IPS-18c (cell line): ENCODE data around the gene OR51V1.
"Not testable (repeated sequence)": the region's sequence is repeated elsewhere in the genome, so short reads cannot be mapped to it uniquely, and the experiment has no call there.

Experiments used
- H3K4me3 ChIP-seq: 2 replicates; pipeline ENCODE4 v1.7.0; 2013; ENCODE audit warnings: low read depth, mild to moderate bottlenecking, low read length, moderate library complexity; ENCODE audit not compliant: insufficient read depth
- H3K9me3 ChIP-seq: one replicate; pipeline ENCODE4 v1.6.1; 2013; ENCODE audit warnings: mild to moderate bottlenecking, low read length, moderate library complexity; ENCODE audit not compliant: control insufficient read depth, insufficient read depth

OR51V1 gene, protein sequence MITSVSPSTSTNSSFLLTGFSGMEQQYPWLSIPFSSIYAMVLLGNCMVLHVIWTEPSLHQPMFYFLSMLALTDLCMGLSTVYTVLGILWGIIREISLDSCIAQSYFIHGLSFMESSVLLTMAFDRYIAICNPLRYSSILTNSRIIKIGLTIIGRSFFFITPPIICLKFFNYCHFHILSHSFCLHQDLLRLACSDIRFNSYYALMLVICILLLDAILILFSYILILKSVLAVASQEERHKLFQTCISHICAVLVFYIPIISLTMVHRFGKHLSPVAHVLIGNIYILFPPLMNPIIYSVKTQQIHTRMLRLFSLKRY

DNA sequence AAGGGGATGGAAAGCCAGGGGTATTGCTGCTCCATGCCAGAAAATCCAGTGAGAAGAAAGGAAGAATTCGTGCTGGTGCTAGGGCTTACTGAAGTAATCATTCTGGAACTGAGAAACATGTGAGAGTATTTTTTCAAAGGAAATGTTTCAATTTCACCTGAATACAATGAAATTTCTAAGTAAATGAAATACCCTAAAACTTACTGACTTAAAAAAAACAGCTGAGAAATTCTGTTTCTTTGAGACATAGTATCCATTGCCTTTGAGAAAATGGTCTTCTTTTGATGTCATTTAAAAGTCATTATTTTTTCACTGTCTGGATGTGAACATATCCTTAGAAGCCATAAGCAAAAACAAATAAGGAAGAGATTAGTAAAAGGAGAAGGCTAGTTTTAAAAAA lies at the start of gene OR51V1:
OR51V1 (minus strand) TSS at position 101 of the 400 bp plus-strand sequence; CDS start at position 101, 0 bp downstream.
- H3K9me3 ChIP-seq = no peaks in the 10 kb centered on the region
- no peak within 1 kb of the TSS for H3K4me3 ChIP-seq

DNA sequence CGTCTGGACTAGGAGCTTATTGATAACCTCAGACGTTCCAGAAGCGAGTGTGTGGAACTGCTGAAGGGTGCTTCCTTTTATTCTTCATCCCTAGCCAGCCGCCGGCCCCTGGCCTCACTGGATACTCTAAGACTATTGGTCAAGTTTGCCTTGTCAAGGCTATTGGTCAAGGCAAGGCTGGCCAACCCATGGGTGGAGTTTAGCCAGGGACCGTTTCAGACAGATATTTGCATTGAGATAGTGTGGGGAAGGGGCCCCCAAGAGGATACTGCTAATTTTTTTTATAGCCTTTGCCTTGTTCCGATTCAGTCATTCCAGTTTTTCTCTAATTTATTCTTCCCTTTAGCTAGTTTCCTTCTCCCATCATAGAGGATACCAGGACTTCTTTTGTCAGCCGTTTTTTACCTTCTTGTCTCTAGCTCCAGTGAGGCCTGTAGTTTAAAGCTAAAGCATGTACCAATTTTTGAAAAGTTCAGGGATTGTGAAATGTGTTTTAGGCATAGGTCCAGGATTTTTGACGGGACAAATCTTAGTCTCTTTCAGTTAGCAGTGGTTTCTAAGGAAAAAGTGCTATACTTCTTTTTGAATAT lies 49.4 kb upstream of the OR51V1 start, which contains the start of gene HBG1:
HBG1 (minus strand) TSS at position 51 of the 590 bp plus-strand sequence. CDS start 53 bp downstream, outside the sequence.
- not testable (repeated sequence) for H3K4me3 ChIP-seq

DNA sequence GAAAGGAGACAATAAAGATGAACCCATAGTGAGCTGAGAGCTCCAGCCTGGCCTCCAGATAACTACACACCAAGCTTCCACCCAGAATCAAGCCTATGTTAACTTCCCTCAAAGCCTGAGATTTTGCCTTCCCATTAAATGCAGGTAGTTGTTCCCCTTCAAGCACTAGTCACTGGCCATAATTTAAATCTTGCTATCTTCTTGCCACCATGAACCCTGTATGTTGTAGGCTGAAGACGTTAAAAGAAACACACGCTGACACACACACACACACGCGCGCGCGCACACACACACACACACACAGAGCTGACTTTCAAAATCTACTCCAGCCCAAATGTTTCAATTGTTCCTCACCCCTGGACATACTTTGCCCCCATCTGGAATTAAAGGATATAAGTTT lies 48.0 kb upstream of the OR51V1 start:
- H3K9me3 ChIP-seq, H3K4me3 ChIP-seq: not testable (repeated sequence)

More for the DNA sequence above, 49.4 kb upstream of the OR51V1 start, which contains the start of gene HBG1:
- not testable (repeated sequence) for H3K9me3 ChIP-seq

DNA sequence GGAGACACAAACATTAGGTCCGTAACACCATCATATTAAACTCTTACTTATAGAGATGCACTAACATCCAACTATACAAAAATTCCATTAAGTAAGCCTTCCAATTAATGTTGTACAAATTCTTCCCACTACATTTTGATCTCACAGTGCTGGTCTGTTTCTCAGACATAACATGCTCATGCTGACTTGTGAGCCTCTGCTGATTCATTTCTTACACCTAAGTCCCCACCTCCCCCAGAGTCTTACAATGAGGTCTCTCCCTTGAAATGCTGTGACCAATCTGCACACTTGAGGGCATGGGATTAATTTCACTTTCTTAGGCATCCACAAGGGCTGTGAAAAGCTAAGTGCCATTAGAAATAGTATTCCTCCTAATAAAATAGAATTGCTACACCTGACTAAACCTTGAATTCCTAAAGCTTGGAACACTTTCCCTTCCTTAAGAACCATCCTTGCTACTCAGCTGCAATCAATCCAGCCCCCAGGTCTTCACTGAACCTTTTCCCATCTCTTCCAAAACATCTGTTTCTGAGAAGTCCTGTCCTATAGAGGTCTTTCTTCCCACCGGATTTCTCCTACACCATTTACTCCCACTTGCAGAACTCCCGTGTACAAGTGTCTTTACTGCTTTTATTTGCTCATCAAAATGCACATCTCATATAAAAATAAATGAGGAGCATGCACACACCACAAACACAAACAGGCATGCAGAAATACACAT lies 47.1 kb upstream of the OR51V1 start:
- no peaks in the 10 kb centered on the region for H3K9me3 ChIP-seq
- no peak overlapping the region for H3K4me3 ChIP-seq

DNA sequence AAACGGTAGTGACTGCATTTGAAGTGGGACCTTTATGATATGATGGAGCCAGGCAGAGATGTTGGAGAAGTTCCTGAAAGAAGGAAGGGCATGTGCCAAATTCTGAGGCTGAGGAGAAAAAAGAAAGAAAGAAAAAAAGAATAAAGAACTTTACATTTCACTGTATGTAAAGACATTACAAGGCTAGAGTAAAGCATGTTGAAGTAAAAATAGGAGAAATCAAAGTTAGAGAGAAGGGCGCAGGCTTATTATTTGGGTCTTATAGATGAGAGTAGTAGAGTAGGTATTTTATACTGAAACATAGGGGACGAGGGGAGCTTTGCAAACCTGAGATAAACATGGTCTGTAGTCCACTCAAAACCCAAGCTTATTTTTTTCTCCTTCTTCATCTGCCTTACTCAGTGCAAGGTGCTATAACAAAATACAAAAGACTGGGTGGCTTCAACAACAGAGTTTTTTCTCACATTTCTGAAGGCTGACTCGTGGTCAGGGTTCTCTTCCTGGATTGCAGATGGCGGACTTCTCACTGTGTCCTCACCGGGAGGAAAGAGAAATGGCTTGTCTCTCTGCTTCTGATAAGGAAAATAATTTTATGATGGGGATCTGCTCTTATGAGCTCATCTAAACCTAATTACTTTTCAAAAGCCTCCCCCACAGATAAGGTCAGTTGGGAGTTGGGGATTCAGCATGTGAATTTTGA lies 46.4 kb upstream of the OR51V1 start:
- H3K9me3 ChIP-seq = no peaks in the 10 kb centered on the region

DNA sequence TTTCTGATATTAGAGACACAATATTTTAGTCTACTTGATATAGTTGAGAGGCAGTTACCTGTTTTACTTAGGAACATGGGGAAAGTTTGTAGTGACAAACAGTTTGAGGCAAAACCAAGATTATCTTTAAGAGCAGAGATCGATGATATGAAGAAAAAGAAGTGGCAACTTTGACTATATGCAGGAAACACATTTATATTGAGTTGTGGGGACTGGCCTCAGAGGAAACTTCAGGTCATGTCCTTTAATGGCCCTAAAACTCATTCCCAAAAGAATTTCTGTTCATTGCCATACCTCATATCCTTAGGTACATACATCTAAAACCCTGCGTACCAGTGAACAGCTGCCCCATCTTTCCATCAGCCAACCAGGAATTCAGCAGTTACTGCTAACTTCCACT lies 44.7 kb upstream of the OR51V1 start:
- H3K4me3 ChIP-seq = no peak overlapping the region
- H3K9me3 ChIP-seq = no peaks in the 10 kb centered on the region

More for the DNA sequence above, 46.4 kb upstream of the OR51V1 start:
- no peak overlapping the region for H3K4me3 ChIP-seq

DNA sequence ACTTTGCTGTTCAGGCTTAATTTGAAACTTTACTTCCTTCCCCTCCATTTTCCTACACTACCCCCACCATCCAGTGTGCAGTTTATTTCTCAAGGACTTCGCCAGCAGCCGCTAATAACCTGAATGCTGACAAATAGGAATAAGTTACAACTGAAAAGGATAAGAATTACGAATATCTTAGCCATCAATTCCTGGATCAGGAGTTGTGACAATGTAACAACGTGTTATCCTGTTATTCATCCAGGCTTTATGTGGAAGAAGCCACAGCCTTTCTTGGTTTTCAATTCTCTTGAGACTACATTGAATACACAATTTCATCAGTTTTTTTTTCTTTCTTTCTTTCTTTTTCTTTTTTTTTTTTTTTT lies 43.3 kb upstream of the OR51V1 start:
- H3K4me3 ChIP-seq = no peak overlapping the region
- no peaks in the 10 kb centered on the region for H3K9me3 ChIP-seq

DNA sequence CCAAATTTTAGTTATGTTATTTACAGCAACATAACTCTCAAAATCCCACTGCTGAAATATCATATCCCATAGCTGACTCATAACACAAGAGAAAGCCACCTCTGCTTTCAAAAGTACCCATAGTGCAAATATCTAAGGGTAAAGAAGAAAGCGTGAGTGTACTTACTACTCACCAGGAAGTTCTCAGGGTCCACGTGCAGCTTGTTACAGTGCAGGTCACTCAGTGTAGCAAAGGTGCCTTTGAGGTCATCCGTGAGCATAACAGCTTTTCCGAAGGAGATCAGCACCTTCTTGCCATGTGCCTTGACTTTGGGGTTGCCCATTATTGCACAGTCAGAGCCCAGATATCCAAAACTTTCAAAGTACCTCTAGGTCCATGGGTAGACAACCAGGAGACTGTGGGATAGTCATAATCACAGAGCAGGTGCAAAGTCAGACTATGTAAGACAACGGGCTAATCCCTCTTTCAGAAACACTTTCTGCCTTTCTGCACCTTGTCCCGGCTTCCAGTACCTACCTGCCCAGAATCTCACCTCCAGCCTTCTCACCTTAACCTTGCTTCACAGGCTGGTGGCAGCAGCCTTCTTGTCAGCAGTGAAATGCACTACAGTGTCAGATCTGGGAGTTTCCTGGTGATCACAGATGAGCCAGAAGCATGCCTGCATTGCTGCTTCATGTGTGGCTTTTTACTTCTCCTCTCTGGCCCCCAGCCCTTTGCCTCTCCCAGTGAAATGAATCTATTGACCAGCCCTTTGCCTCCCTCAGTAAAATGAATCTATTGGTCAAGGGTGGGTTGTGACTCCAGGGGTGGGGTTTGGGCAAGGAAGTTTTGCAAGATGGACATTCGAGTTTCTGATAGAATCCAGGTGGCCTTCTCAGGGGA lies 42.7 kb upstream of the OR51V1 start:
- Histone ChIP-seq H3K9me3 (no peaks in the 10 kb centered on the region), H3K4me3 (no peak overlapping the region)

DNA sequence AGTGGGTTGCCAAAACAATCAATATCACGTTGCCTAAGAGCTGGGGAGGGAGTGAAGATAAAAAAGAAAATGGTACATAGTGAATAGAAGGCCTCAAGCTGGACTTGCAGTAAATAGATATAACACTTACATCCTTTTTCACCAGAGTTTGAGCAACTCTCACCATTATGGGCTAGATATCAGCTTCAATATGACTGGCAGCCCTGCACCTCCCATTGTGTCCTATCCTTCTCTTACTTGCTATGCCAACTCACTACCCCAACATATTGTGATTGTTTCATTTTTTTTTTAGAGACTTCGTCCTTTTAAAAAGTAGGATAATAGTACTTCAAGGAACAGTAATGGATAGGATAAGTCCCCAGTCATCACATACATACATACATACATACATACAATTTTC lies 41.7 kb upstream of the OR51V1 start:
- H3K9me3 ChIP-seq = no peaks in the 10 kb centered on the region

DNA sequence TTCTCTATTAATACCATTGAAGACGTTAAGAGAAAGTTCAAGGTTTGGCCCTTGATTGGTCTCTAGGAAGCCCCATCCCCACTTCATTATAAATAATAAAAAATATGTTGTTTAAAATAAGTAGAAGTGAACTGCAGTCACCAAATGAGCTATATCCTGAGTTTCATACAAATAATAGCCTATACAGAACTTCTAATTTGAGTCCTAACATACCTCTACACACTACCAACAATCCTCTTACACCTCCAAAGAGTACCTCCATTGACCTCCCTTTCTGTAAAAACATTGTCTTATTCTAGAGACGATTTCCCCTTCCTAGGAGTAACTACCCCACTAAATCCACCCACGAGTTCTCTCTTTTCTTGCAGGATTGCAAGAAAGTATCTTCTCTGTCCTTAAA lies 41.0 kb upstream of the OR51V1 start:
- H3K9me3 ChIP-seq = no peaks in the 10 kb centered on the region
- H3K4me3 ChIP-seq = no peak overlapping the region

More for the DNA sequence above, 41.7 kb upstream of the OR51V1 start:
- H3K4me3 ChIP-seq = no peak overlapping the region

DNA sequence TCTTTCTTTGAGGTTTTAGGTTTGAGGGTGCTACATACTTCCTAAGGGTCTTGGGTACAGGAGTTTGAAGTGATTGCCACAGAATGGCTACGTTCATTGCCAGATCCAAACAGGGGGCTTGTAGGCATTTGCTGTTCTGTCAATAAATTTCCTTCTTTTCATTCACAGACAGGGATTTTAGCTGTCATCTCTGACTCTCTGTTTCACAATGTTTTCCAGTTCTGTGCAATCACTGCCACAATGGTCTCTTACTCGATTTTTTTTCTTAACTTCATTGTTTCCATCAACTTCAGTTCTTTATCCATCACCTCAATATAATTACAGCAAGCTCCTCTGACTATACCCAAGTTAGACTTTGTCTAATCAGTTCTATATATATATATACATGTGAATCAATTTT lies 40.0 kb upstream of the OR51V1 start:
- Histone ChIP-seq H3K4me3 (no peak overlapping the region), H3K9me3 (no peaks in the 10 kb centered on the region)

DNA sequence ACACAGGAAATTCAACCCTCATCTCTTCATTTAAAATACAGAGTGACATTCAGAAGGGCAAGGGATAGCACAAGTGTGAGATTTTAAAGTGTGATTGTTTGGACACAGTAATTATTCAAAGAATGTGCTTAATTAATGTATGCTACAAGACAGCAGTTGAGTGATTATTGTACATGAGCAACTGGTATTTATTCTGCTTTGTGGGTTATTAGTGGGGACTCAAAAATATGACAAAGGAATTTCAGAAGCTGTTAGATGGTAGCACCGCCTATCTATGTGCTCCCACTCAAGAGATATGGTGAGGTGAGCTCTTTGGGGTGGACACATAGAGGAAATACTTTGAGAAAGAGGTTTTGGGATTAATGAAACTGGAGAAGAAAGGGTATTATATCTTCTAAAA lies 39.6 kb upstream of the OR51V1 start:
- no peaks in the 10 kb centered on the region for H3K9me3 ChIP-seq

DNA sequence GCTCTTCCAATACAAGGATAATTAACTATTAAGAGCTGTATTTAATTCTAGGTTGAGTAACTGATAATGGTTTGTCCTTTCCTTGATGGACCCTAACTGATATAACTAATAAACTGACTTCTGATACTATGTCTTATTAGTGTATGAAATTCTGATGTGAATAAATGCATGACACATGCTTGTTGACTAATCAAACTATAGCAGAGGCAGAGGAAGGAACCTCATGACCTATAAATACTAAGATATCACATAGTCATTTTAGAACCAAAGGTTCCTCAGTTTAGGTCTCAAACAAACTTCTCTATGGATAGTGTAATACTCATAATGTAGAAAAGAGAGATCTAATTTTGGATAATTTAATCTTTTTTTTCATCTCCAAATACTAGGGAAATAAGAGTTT lies 38.6 kb upstream of the OR51V1 start:
- H3K9me3 ChIP-seq = no peaks in the 10 kb centered on the region
- no peak overlapping the region for H3K4me3 ChIP-seq

More for the DNA sequence above, 39.6 kb upstream of the OR51V1 start:
- H3K4me3 ChIP-seq = no peak overlapping the region

DNA sequence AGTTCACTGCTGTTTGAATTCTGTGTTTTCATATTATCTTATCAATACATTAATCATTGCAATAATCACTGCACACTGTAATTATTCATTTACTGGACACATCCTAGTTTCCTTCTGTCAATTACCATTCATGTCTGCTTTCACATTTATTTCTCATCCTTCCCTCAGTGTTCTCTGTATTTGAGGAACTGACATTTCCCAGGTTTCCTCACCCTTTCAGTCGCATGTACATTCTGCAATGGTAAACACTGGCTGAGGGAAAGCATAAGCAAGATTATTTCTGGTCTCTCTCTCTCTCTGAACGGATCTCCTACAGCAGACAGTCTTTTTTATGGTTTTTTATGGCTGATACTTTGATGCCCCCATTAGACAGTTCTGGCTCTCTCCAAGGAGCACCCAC lies 38.0 kb upstream of the OR51V1 start:
- Histone ChIP-seq H3K9me3 (no peaks in the 10 kb centered on the region), H3K4me3 (no peak overlapping the region)

DNA sequence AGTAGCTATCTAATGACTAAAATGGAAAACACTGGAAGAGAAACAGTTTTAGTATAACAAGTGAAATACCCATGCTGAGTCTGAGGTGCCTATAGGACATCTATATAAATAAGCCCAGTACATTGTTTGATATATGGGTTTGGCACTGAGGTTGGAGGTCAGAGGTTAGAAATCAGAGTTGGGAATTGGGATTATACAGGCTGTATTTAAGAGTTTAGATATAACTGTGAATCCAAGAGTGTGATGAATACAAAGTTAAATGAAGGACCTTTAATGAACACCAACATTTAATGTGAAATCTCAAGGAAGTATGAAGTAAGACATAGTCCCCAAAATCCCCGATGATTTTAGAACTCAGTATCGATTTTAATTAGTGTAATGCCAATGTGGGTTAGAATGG lies 36.9 kb upstream of the OR51V1 start:
- no peak overlapping the region for H3K4me3 ChIP-seq
- no peaks in the 10 kb centered on the region for H3K9me3 ChIP-seq

DNA sequence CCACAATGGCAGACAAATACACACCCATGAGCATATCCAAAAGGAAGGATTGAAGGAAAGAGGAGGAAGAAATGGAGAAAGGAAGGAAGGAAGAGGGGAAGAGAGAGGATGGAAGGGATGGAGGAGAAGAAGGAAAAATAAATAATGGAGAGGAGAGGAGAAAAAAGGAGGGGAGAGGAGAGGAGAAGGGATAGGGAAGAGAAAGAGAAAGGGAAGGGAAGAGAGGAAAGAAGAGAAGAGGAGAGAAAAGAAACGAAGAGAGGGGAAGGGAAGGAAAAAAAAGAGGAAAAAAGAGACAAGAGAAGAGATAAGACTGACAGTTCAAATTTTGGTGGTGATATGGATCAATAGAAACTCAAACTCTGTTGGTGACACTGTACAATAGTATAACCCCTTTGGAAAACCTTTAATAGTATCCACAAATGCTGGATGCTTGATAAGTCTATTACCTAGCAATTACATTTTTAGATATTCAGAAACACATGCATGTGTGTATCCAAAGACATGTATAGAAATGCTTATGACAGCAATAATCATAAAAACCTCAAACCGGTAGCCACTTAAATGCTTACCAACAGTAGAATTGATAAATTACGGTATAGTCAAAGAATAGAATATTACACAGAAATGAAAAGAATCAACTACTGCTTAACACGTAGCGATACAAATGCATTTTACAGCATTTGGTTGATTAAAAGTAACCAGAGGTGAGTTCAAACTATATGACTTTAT lies 35.0 kb upstream of the OR51V1 start:
- Histone ChIP-seq H3K4me3 (no peak overlapping the region), H3K9me3 (no peaks in the 10 kb centered on the region)
